GM23248 (cell line): ENCODE data around the gene MACF1.

Experiments
- EZH2 ChIP-seq: fragments of 200-600 bp; sonication (generic); IDR thresholded peaks from 2 replicates; pipeline ENCODE4 v1.6.1; 2018; ENCODE audit warnings: antibody characterized with exemption, mild to moderate bottlenecking; ENCODE audit not compliant: insufficient read depth, poor library complexity, severe bottlenecking
- EZH2phosphoT487 ChIP-seq: fragments of 200-600 bp; sonication (generic); IDR thresholded peaks from 2 replicates; pipeline ENCODE4 v1.6.1; 2018; ENCODE audit warnings: antibody characterized with exemption, moderate library complexity, mild to moderate bottlenecking, low read depth; ENCODE audit not compliant: insufficient read depth

DNA sequence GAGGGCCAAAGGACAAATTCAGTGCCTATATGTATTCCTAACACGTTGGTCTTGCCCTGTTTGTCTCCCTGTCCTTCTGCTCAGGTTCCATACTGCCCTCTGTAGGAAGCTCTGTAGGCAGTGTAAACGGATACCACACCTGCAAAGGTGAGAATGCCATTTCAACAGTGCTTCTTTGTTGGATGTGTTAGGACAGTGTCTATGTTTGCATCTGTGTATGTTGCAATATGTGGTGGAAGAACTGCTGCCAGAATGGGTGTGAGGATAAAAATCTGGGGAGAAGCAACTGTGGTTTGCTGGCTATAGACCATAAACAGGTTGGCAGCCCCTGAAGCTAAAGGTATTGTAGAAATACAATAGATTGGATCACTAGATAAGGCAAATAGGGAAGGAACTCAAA, 173.9 kb downstream of the MACF1 start:
- TF ChIP-seq EZH2 (no peak), EZH2phosphoT487 (no peak)
